Activated CD8-positive, alpha-beta memory T cell treated with anti-CD3 and anti-CD28 coated beads, Interleukin-2, amount 50 U/mL, for 1 hour (primary cell): ENCODE results near the gene PRKAA1.
"Not testable (repeated sequence)": the region's sequence is repeated elsewhere in the genome, so short reads cannot be mapped to it uniquely, and the experiment has no call there.

Experiments
- DNase-seq: peaks from one replicate; pipeline ENCODE4 v3.0.0-alpha.2; 2020; ENCODE audit errors: extremely low read depth

PRKAA1 gene

GRCh38 chr5:40825461-40826043 is 27.4 kb upstream of the PRKAA1 start:
- DNase-seq = not testable (repeated sequence)

DNA sequence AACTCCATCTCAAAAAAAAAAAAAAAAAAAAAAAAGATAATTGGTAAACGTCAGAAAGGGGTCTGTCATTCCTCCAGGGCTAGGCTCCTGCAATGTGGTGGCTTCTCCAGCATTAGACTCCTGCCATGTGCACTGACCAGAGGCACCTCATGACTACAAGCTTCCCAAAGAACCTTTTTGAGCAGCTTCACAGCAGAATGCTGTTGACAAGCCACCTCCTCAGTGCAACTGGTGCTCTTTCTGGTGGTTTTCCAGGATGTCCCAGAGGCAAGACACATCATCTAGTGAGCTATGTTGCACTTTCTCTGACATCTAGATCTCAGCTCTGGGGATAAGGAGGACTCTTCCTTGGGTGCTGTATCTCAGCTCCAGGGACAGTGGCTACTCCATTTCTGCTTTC is 25.3 kb upstream of the PRKAA1 start:
- no peak for DNase-seq

DNA sequence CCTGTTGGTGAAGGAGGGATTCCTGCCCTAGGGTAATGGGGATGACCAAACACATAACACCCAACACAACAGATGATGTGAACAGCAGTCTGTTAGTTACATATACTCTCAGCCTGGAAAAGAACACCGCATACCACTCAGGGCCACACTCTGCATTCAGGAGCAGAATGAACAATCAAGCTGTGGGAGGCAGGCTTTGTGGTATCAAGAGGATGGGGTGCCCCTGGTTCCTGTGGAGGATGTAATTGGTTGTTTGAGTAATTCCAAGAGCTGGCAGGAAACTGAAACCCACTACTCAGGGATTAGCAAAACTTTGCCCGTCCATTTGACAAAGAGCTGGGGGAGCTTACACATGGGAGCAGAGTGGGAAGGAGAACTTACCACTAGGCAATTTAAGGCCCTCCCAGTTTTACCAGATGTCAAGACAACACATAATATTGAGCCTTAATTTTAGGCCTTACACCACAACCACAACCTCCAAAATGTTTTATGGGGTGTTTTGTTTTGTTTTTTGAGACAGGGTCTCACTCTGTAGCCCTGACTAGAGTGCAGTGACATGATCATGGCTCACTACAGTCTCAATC is 15.6 kb upstream of the PRKAA1 start:
- no peak for DNase-seq

GRCh38 chr5:40812125-40812524 is 14.0 kb upstream of the PRKAA1 start:
- DNase-seq = no peak

GRCh38 chr5:40801771-40802562 is 3.8 kb upstream of the PRKAA1 start:
- DNase-seq = no peak

GRCh38 chr5:40799258-40799657 is 1.1 kb upstream of the PRKAA1 start:
- DNase-seq = no peak

- no peak for DNase-seq
These were observed 632 bp upstream of the PRKAA1 start for GRCh38 chr5:40798801-40799210.

GRCh38 chr5:40797273-40798011 is 732 bp downstream of the PRKAA1 start:
- DNase-seq = peak; percentile 55

GRCh38 chr5:40796487-40796889 is 1.7 kb downstream of the PRKAA1 start:
- DNase-seq = no peak

- DNase-seq = not testable (repeated sequence)
These were observed 3.3 kb downstream of the PRKAA1 start for GRCh38 chr5:40794877-40795276.

- not testable (repeated sequence) for DNase-seq
These were observed 3.8 kb downstream of the PRKAA1 start for GRCh38 chr5:40794340-40794739.

DNA sequence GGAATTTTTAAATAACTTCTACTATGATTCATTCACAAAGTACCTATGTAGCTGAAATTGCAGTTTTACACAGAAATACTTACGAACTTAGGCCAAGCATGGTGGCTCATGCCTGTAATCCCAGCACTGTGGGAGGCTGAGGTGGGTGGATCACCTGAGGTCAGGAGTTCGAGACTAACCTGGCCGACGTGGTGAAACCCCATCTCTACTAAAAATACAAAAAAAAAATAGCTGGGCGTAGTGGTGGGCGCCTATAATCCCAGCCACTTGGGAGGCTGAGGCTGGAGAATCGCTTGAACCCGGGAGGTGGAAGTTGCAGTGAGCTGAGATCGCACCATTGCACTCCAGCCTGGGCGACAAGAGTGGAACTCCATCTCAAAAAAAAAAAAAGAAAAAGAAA is 5.5 kb downstream of the PRKAA1 start:
- DNase-seq = not testable (repeated sequence)

- no peak for DNase-seq
These were observed 6.4 kb downstream of the PRKAA1 start for GRCh38 chr5:40791715-40792139.

DNA sequence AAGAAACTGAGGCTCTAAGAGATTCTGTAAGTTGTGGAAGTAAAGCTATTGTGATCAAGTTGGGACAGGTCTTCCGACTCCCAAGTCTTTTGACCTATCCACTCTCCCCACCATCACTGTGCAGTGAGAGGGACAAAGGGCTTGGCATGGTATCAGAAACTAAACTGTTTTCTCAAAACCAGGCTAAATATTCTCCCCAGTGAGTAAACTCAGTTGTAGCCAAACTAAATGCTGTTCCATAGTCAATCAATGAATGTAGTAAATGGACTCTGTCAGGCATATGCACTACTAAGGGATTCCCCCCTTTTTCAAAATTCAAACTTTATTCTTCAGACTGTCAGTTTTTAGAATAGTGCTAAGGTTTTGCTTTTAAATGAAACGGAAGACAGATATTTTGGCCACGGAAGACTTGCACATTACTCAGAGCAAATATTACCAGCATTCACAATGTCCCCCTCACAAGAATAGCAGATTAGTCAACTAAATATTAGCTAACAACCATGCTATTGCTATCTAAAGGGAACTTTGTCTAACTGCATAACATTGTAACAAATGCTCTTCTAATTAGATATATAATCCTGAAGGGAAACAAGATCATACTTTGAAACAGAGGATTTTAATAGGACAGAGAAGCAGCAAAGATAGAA is 7.1 kb downstream of the PRKAA1 start:
- no peak for DNase-seq

- not testable (repeated sequence) for DNase-seq
These were observed 9.2 kb downstream of the PRKAA1 start for GRCh38 chr5:40788941-40789340.

- DNase-seq = no peak
These were observed 10.2 kb downstream of the PRKAA1 start for GRCh38 chr5:40787986-40788385.

DNA sequence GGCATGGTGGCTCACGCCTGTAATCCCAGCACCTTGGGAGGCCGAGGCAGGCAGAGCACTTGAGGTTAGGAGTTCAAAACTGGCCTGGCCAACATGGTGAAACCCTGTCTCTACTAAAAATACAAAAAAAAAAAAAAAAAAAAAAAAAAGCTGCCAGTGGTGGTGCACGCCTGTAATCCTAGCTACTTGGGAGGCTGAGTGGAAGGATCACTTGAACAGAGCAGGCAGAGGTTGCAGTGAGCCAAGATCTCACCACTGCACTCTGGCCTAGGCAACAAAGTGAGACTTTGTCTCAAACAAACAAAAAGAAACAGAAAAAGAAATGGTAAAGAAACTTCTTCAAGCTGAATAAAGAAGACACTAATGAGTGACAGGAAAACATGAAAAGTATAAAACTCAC is 11.5 kb downstream of the PRKAA1 start:
- not testable (repeated sequence) for DNase-seq

DNA sequence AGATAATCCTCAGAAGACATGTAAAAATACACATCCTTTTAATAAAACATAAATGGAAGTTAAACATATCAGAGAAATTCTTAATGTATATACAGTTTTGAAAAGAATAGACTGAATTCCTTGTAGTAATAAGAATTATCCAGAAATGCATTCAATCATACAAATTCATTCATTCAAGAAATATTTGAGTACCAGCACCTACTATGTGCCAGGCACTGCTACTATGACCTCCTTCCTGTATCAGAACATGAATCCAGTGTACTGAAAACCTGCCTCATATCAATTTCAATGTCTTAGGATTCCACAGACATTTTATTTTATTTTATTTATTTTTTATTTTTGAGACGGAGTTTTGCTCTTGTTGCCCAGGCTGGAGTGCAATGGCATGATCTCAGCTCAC is 13.3 kb downstream of the PRKAA1 start:
- no peak for DNase-seq

- no peak for DNase-seq
These were observed 14.0 kb downstream of the PRKAA1 start for GRCh38 chr5:40784027-40784653.

DNA sequence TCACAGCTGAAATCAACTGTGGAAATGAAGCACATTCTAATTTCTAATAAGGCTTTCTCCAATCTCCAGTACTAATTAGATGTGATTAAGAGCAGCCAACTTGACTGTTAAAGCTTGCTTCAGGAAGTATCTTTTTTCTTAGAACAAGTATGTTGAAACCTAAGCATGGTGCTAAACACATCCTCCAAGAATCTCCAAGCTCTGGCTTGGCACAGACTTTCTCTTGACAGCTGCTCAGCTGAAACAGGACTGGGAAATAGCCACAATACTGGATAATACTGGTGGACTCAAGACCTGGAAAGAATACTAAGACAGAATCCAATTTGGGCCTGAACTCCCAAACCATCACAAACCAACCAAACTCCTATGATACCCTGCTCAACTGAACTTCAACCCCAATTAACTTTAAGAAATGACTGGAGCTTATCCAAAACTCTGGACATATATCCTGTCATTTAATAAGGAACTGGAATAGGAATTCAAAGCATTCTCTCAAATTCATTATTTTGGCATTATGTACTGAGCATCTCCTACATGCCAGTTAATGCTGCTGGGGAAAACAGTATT is 16.2 kb downstream of the PRKAA1 start:
- no peak for DNase-seq

GRCh38 chr5:40780858-40781257 is 17.3 kb downstream of the PRKAA1 start:
- DNase-seq = no peak
